Mammary epithelial cell (primary cell): ENCODE results near the gene SIGLEC9.

Experiments used
- EZH2 ChIP-seq: IDR thresholded peaks from 2 replicates; pipeline ENCODE4 v1.6.1; 2012; ENCODE audit warnings: low read length, inconsistent platforms, borderline replicate concordance
- TF ChIP-seq, protein P1 (sequence below), 2 donors: IDR thresholded peaks in 1 of 2; conservative IDR thresholded peaks in 1 of 2; 2 replicates each; pipeline ENCODE4 v1.5.1; 2011 to 2012; ENCODE audit warnings: inconsistent platforms in 2 of 2, low read length in 2 of 2, mild to moderate bottlenecking in 2 of 2, control low read depth in 1 of 2, low read depth in 1 of 2; ENCODE audit not compliant: insufficient read depth in 1 of 2; ENCODE audit errors: extremely low read depth in 1 of 2

DNA sequence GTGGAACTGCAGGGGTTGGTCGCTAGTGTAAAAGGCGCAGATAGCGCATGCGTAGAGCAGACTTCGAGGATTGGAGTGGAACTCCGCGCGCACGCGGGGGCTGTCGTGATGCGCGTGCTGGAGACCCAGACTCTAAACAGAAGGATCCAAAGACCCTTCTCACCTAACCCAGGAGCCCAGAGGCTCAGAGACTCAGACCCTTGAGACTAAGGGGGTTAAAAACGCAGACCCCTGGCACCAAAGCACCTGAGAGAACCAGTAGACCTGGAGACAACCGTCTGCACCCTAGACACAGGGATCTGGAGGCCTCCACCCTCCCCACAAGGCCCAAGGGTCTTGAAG lies 15.9 kb upstream of the SIGLEC9 start:
- TF ChIP-seq, protein P1, sequence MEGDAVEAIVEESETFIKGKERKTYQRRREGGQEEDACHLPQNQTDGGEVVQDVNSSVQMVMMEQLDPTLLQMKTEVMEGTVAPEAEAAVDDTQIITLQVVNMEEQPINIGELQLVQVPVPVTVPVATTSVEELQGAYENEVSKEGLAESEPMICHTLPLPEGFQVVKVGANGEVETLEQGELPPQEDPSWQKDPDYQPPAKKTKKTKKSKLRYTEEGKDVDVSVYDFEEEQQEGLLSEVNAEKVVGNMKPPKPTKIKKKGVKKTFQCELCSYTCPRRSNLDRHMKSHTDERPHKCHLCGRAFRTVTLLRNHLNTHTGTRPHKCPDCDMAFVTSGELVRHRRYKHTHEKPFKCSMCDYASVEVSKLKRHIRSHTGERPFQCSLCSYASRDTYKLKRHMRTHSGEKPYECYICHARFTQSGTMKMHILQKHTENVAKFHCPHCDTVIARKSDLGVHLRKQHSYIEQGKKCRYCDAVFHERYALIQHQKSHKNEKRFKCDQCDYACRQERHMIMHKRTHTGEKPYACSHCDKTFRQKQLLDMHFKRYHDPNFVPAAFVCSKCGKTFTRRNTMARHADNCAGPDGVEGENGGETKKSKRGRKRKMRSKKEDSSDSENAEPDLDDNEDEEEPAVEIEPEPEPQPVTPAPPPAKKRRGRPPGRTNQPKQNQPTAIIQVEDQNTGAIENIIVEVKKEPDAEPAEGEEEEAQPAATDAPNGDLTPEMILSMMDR (conservative IDR thresholded peaks at IDR 0.05 in 1 of 2, IDR thresholded peaks at IDR 0.05 in 1 of 2; ENCODE audit: extremely low read depth in 1 of 2, insufficient read depth in 1 of 2, low read depth in 1 of 2, low read length in 2 of 2) = no peak
- no peak for TF ChIP-seq EZH2
